Thoracic aorta (tissue), 2 donors: ENCODE results near the gene PIGQ. TPM values are rescaled to one million over a fixed set of nuclear protein-coding genes. Genes with fewer than 3 reads are reported as not detected.

ENCODE experiments used
- ATAC-seq: fragments of 150-250 bp; one replicate; pipeline ENCODE4 v1.8.0; 2017; ENCODE audit warnings: low read depth; ENCODE audit not compliant: insufficient number of reproducible peaks, low FRiP score
- DNase-seq: peaks from one replicate; pipeline ENCODE4 v3.0.0-alpha.2; 2020; ENCODE audit warnings: low spot score
- H3K27ac ChIP-seq, 2 donors: fragments of 200-600 bp; sonication (generic); 1 replicate in 1 of 2; 2 replicates in 1 of 2; pipeline ENCODE4 v1.5.1; 2016; ENCODE audit warnings: mild to moderate bottlenecking in 2 of 2, moderate library complexity in 2 of 2
- H3K27me3 ChIP-seq: fragments of 200-600 bp; sonication (generic); replicated peaks from 2 replicates; pipeline ENCODE4 v1.6.0; 2016; ENCODE audit warnings: mild to moderate bottlenecking; ENCODE audit not compliant: insufficient read depth
- H3K36me3 ChIP-seq: fragments of 200-600 bp; sonication (generic); one replicate; pipeline ENCODE4 v1.5.1; 2016
- H3K4me1 ChIP-seq, 2 donors: fragments of 200-600 bp; sonication (generic); 1 replicate in 1 of 2; 2 replicates in 1 of 2; pipeline versions ENCODE4 v1.5.1 to v1.6.0; 2016; ENCODE audit warnings: low read depth in 2 of 2, mild to moderate bottlenecking in 1 of 2; ENCODE audit not compliant: control insufficient read depth in 1 of 2
- H3K4me3 ChIP-seq: fragments of 200-600 bp; sonication (generic); 2 replicates; pipeline ENCODE4 v1.5.1; 2016; ENCODE audit warnings: mild to moderate bottlenecking
- H3K9me3 ChIP-seq: fragments of 200-600 bp; sonication (generic); 2 replicates; pipeline ENCODE4 v1.5.1; 2016
- CTCF ChIP-seq: fragments of 200-600 bp; sonication (generic); IDR thresholded peaks from one replicate; pipeline ENCODE4 v1.5.1; 2019; ENCODE audit warnings: antibody characterized with exemption
- total RNA-seq, 2 donors: library from RNA; depleted of rRNA; stranded (reverse); fragments of >200 nt; gene quantifications; one replicate each; pipeline versions ENCODE4 v1.1.0 to v1.2.3, GENCODE V29; 2016

Gene PIGQ
- total RNA-seq, 2 donors from 2014 or later, result 54.2 to 80.1 TPM

- H3K9me3 ChIP-seq, result no peaks in the 10 kb centered on the region
- no peaks in the 10 kb centered on the region for H3K27me3 ChIP-seq
- H3K4me1 ChIP-seq, result no peaks in the 10 kb centered on the region
- no peak overlapping the region for H3K27ac ChIP-seq
- H3K4me3 ChIP-seq, result no peak overlapping the region
- H3K36me3 ChIP-seq, result no peaks in the 10 kb centered on the region
- DNase-seq, result no peak
- peak; percentile 38 for TF ChIP-seq CTCF
- no peak for ATAC-seq
These were observed 41.0 kb downstream of the PIGQ start for GRCh38 chr16:610513-611381.

GRCh38 chr16:615122-615521 is 45.4 kb downstream of the PIGQ start:
- DNase-seq (no peak), ATAC-seq (no peak)
- no peak overlapping the region for H3K4me3 ChIP-seq
- TF ChIP-seq CTCF, result no peak
- no peak overlapping the region for H3K27ac ChIP-seq
- H3K27me3 ChIP-seq, result no peaks in the 10 kb centered on the region
- no peaks in the 10 kb centered on the region for H3K9me3 ChIP-seq
- no peaks in the 10 kb centered on the region for H3K36me3 ChIP-seq
- H3K4me1 ChIP-seq, result no peaks in the 10 kb centered on the region

- DNase-seq (no peak), ATAC-seq (no peak)
- no peaks in the 10 kb centered on the region for H3K36me3 ChIP-seq
These were observed 47.2 kb downstream of the PIGQ start for GRCh38 chr16:616733-617586.

GRCh38 chr16:617855-618254 is 48.1 kb downstream of the PIGQ start:
- no peak overlapping the region for H3K27ac ChIP-seq
- no peak overlapping the region for H3K4me3 ChIP-seq
- H3K36me3 ChIP-seq, result no peaks in the 10 kb centered on the region
- no peaks in the 10 kb centered on the region for H3K9me3 ChIP-seq
- DNase-seq (no peak), ATAC-seq (no peak)
- H3K27me3 ChIP-seq, result no peaks in the 10 kb centered on the region
- no peak for TF ChIP-seq CTCF
- H3K4me1 ChIP-seq, result no peaks in the 10 kb centered on the region

More at GRCh38 chr16:616733-617586, 47.2 kb downstream of the PIGQ start:
- Histone ChIP-seq H3K9me3 (no peaks in the 10 kb centered on the region), H3K27me3 (no peaks in the 10 kb centered on the region), H3K4me1 (no peaks in the 10 kb centered on the region), H3K27ac (no peak overlapping the region), H3K4me3 (no peak overlapping the region)
- no peak for TF ChIP-seq CTCF

- Histone ChIP-seq H3K27me3 (no peaks in the 10 kb centered on the region), H3K9me3 (no peaks in the 10 kb centered on the region), H3K27ac (no peak overlapping the region), H3K4me1 (no peaks in the 10 kb centered on the region), H3K36me3 (no peaks in the 10 kb centered on the region), H3K4me3 (no peak overlapping the region)
- ATAC-seq (no peak), DNase-seq (no peak)
- no peak for TF ChIP-seq CTCF
These were observed 49.8 kb downstream of the PIGQ start for GRCh38 chr16:619476-620100.
